HG02938 (cell line): Measurements from ENCODE around the gene CCDC149.

Source experiments
- ATAC-seq: cut with Tn5 transposase; IDR thresholded peaks from one replicate; pipeline ENCODE4 v1.9.1; 2021; ENCODE audit warnings: mild to moderate bottlenecking, moderate library complexity; ENCODE audit not compliant: unreplicated experiment

Gene CCDC149

GRCh38 chr4:24805566-24805965, 107.3 kb downstream of the CCDC149 start:
- ATAC-seq = no peak

DNA sequence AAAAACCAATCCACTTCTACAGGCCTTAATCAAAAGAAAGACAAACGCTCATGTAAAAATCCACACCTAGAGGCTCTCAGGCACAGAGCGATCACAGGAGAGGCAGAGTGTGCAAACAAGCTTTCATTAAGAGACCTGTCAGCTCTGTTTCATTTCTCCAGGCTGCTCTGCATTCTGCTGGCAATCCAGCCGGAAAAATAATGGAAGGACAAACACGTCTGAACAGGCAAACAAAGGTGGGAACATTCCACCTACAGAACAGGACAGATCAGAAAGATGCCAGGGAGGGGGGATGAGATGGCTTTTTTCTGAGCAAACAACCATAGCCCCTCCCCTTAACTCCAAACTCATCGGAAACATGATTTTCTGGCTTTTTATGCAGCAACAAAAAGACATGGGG, 107.8 kb downstream of the CCDC149 start:
- ATAC-seq = no peak

DNA sequence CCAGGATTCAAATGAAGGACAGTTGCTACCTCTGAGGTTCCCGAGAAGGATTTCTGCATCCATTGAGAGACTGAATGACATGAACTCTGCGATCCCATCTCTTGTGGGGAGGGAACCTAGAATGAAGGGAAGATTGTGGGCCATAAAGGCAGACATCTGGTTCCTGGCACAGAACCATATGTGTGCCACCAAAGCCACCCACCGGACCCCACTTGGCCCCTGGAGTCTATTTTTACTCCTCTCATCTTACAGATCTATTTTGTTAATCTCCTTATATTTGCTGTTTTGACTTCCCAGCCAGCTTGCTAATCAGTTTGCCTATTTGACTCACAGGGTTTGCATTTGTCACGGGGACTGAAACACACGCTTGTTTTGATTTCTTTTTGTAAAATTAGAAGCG, 110.2 kb downstream of the CCDC149 start:
- ATAC-seq = no peak

DNA sequence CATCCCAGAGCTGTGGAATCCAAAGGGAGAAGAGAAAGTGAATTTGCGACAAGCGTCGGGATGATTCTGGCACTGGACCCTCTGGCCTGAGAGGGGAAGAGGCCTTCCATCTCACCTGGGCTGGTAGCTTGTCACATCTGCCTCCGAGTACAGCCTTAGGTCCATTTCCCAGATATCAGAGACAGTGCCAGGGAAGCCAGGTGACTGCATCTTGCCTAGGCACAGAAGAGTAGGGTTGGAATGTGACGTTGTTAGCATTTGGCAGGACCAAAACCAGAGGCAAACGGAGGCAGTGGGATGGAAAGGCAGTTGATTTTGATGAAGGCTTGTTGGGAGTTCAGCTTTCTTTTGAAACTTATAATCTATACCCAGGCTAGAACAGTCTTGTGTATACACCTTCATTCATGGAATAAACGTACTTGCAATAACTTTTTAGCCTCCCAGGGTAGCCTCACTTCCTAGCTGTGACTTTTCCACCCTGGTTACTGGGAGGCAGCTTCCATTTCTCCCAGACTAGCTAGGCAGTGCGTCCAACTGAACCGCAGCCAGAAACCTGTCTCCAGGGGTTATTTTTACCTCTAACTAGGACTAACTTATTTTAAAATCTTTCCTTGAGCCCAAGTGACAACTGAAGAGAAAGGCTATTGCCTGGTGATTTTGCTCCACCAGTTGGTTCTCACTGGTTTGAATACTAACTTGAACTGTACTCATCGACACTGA, 111.5 kb downstream of the CCDC149 start:
- no peak for ATAC-seq

DNA sequence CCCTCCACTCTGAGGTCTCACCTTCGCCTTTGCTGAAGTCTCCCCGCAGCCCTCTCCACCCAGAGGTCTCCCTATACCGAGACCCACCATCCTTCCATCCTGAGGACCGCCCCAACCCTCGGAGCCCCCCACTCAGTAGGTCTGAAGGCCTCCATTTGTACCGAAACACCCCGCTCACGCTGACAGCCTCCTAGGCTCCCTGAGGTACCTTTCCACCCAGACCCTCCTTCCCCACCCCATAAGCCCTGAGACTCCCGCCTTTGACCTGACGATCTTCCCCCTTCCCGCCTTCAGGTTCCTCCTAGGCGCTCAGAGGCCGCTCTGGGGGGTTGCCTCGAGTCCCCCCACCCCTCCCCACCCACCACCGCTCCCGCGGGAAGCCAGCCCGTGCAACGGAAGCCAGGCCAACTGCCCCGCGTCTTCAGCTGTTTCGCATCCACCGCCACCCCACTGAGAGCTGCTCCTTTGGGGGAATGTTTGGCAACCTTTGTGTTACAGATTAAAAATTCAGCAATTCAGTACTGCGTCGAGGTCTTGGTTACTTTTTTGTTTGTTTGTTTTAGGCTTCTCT, 112.4 kb downstream of the CCDC149 start:
- no peak for ATAC-seq

DNA sequence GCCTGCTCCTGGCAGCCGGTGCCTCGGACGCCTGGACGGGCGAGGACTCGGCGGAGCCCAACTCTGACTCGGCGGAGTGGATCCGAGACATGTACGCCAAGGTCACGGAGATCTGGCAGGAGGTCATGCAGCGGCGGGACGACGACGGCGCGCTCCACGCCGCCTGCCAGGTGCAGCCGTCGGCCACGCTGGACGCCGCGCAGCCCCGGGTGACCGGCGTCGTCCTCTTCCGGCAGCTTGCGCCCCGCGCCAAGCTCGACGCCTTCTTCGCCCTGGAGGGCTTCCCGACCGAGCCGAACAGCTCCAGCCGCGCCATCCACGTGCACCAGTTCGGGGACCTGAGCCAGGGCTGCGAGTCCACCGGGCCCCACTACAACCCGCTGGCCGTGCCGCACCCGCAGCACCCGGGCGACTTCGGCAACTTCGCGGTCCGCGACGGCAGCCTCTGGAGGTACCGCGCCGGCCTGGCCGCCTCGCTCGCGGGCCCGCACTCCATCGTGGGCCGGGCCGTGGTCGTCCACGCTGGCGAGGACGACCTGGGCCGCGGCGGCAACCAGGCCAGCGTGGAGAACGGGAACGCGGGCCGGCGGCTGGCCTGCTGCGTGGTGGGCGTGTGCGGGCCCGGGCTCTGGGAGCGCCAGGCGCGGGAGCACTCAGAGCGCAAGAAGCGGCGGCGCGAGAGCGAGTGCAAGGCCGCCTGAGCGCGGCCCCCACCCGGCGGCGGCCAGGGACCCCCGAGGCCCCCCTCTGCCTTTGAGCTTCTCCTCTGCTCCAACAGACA, 113.1 kb downstream of the CCDC149 start:
- no peak for ATAC-seq

- ATAC-seq = no peak
Measured at GRCh38 chr4:24799196-24799543, 113.7 kb downstream of the CCDC149 start.

DNA sequence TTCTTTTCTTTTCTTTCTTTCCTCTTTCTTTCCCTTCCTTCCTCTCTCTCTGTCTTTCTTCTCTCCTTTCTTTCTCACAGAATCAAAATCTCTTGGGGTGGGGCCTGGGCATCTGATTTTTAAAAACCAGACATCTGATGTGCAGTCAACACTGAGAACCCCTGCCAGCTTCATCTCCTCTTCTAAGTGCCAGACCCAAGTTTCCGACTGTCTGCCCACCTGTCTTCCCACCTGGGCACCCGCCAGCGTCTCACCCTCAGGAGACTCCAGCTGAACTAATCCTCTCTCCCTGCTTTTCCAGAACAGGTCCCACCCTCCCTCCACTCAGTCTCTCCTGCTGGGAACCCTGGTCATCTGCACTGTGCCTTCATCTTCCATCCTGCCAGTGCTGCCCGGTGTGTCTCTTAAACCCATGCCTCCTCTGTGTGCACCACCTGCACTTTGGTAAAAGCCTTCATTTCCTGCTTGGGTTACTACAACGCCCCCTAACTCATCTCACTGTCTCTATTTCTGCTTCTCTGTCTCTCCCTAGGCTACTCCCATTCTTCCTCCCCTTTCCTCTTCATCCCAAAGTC, 114.7 kb downstream of the CCDC149 start:
- ATAC-seq = no peak

DNA sequence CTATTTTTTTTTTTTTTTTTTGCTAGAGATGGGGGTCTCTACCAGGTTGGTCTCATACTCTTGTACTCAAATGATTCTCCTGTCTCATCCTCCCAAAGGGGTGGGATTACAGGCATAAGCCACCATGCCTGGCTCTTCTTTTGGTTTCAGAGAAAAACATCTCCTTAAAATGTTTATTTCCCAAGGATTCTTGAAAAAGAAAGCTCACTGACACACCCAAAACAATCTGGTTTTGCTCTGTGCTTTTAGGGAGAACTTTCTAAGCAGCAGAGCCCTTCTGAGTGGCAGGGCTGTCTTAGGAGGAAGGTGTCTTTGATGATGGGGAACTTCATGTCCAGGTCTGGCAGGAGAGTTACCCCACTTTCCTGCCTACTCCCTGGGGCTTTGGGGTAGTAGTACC, 116.2 kb downstream of the CCDC149 start:
- ATAC-seq = no peak

GRCh38 chr4:24795666-24796381, 117.0 kb downstream of the CCDC149 start:
- ATAC-seq = no peak

- no peak for ATAC-seq
Measured at GRCh38 chr4:24794916-24795665, 117.8 kb downstream of the CCDC149 start, which contains the start of gene SOD3. SOD3 (plus strand) TSS chr4:24795573; CDS start chr4:24799522, 3,949 bp downstream.

DNA sequence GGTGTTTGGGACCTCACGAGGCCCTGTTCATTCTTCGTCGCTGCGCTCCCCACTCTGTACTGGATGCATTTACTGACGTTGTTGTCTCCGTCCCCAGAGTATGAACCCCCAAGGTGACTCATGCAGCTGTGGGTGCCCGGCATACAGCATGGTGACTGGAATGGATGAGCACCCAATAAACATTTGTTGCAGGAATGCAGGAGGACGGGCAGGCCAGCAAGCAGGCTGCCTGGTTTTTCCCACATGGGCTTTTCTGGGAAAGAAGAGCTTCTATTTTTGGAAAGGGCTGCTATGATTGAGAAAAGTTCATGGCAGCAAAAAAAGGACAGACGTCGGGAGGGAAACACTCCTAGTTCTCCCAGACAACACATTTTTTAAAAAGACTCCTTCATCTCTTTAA, 118.4 kb downstream of the CCDC149 start:
- ATAC-seq = no peak

DNA sequence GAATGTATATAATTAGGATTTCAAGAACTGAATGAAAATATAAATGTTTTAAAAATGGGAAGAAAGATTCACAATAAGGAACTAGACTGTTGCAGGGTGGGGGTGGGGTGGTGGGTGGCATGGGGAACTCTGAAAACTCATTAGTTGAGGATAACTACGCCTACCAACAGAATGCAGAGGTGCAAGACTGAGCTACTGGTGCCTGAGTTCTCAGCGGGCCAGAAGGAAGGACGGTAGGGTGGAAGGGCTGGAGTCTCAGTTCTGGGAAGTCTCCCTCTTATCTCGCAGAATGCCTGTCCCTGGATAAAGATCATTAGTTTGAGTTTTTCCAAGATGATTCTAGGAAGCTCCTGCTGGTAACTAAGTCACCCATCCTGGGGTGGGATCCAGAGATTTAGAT, 118.8 kb downstream of the CCDC149 start:
- no peak for ATAC-seq

- ATAC-seq = no peak
Measured at GRCh38 chr4:24793219-24794005, 119.4 kb downstream of the CCDC149 start.

- no peak for ATAC-seq
Measured at GRCh38 chr4:24792552-24792951, 120.3 kb downstream of the CCDC149 start.

GRCh38 chr4:24791043-24791442, 121.8 kb downstream of the CCDC149 start:
- no peak for ATAC-seq

GRCh38 chr4:24783506-24783905, 129.3 kb downstream of the CCDC149 start:
- ATAC-seq = no peak

GRCh38 chr4:24781999-24782745, 130.7 kb downstream of the CCDC149 start:
- ATAC-seq = no peak

DNA sequence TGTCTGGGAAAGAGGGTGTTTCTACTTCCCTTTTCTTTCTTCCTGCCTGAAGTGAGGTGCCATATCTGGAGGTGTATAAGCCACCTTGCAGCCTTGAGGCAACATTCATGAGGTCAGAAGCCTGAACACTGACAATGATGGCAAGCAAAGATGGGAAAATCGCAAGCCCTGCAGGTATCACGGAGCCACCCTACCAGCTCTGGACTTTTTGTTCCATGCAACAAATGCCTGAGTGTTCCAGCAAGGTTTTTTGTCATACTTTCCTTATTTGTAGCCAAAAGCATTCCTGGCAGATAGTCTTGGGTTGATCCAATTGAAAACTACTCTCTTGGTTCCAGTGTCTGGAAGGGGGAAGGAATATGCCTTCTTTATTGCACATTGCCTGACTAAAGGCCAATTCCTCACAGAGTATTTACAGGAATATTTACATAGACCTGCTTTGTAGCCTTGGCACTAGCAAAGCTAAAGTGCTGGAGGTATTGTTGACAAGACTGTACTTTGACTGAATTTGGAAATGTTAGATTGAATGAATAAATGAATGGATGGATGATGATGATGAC, 131.8 kb downstream of the CCDC149 start:
- no peak for ATAC-seq
